WERI-Rb-1 (cell line): ENCODE data around the gene SHISAL2A.

Experiments
- DNase-seq: peaks from one replicate; pipeline ENCODE4 v3.0.0-alpha.2; 2020
- H3K27ac ChIP-seq: fragments of 250-450 bp; sonication (Bioruptor Pico); 2 replicates; pipeline ENCODE4 v1.5.1; 2020; ENCODE audit warnings: mild to moderate bottlenecking, moderate library complexity
- H3K27me3 ChIP-seq: fragments of 250-450 bp; sonication (Bioruptor Pico); 2 replicates; pipeline ENCODE4 v1.5.1; 2021; ENCODE audit warnings: mild to moderate bottlenecking, low read depth, moderate library complexity; ENCODE audit not compliant: insufficient read depth, severe bottlenecking
- H3K36me3 ChIP-seq: fragments of 250-450 bp; sonication (Bioruptor Pico); 2 replicates; pipeline ENCODE4 v1.5.1; 2020; ENCODE audit warnings: mild to moderate bottlenecking, moderate library complexity
- H3K4me3 ChIP-seq: 2 replicates; pipeline ENCODE4 v1.5.1; 2011; ENCODE audit warnings: low read depth, mild to moderate bottlenecking, control low read depth, low read length
- H3K9me3 ChIP-seq: fragments of 250-450 bp; sonication (Bioruptor Pico); 2 replicates; pipeline ENCODE4 v1.5.1; 2021; ENCODE audit warnings: mild to moderate bottlenecking, moderate library complexity; ENCODE audit not compliant: severe bottlenecking
- CTCF ChIP-seq: IDR thresholded peaks from 2 replicates; pipeline ENCODE4 v1.5.1; 2011; ENCODE audit warnings: low read depth, mild to moderate bottlenecking, control low read depth, inconsistent platforms, low read length

SHISAL2A gene

GRCh38 chr1:52674497-52675384 lies 41.8 kb downstream of the SHISAL2A start:
- H3K36me3 ChIP-seq = no peaks in the 10 kb centered on the region
- no peaks in the 10 kb centered on the region for H3K27me3 ChIP-seq
- no peak overlapping the region for H3K4me3 ChIP-seq
- H3K27ac ChIP-seq = peak overlapping the region; percentile 57
- no peaks in the 10 kb centered on the region for H3K9me3 ChIP-seq
- no peak for TF ChIP-seq CTCF
- peak; percentile 84 for DNase-seq

- no peak for TF ChIP-seq CTCF
- DNase-seq = no peak
- Histone ChIP-seq H3K27ac (no peak overlapping the region), H3K9me3 (no peaks in the 10 kb centered on the region), H3K36me3 (no peaks in the 10 kb centered on the region), H3K4me3 (no peak overlapping the region), H3K27me3 (no peaks in the 10 kb centered on the region)
Observed at GRCh38 chr1:52676249-52676903, 43.4 kb downstream of the SHISAL2A start.

GRCh38 chr1:52677076-52677806 lies 44.3 kb downstream of the SHISAL2A start:
- Histone ChIP-seq H3K36me3 (no peaks in the 10 kb centered on the region), H3K27ac (no peak overlapping the region), H3K27me3 (no peaks in the 10 kb centered on the region), H3K4me3 (no peak overlapping the region), H3K9me3 (no peaks in the 10 kb centered on the region)
- no peak for DNase-seq
- no peak for TF ChIP-seq CTCF

- Histone ChIP-seq H3K9me3 (no peaks in the 10 kb centered on the region), H3K27ac (no peak overlapping the region), H3K27me3 (no peaks in the 10 kb centered on the region), H3K36me3 (no peaks in the 10 kb centered on the region), H3K4me3 (no peak overlapping the region)
- TF ChIP-seq CTCF = no peak
- no peak for DNase-seq
Observed at GRCh38 chr1:52679048-52679447, 46.1 kb downstream of the SHISAL2A start.

GRCh38 chr1:52679498-52679897 lies 46.5 kb downstream of the SHISAL2A start:
- DNase-seq = no peak
- Histone ChIP-seq H3K36me3 (peaks cover 3% of the 10 kb centered on the region; the same call in 1 of the 2 replicates), H3K27ac (no peak overlapping the region), H3K27me3 (no peaks in the 10 kb centered on the region), H3K9me3 (no peaks in the 10 kb centered on the region), H3K4me3 (no peak overlapping the region)
- TF ChIP-seq CTCF = no peak
